ENCODE results near the gene KRTAP6-3. TPM values are rescaled to one million over a fixed set of nuclear protein-coding genes. Genes with fewer than 3 reads are reported as not detected.

KRTAP6-3 gene
- not detected in 2 replicates for total RNA-seq

GRCh38 chr21:30592140-30592539, at the start of gene KRTAP6-3:
Gene KRTAP6-3, plus strand, starts transcription at chr21:30592440. Its CDS starts 6 bp downstream, at chr21:30592446.

GRCh38 chr21:30561264-30561895, 30.9 kb upstream of the KRTAP6-3 start, which contains the start of gene KRTAP19-7:
Gene KRTAP19-7, minus strand, starts transcription at chr21:30561314. Its CDS starts 25 bp downstream, at chr21:30561289.

GRCh38 chr21:30590297-30590696, 1.9 kb upstream of the KRTAP6-3 start, which contains the start of gene KRTAP22-2:
Gene KRTAP22-2, minus strand, starts transcription at chr21:30590397.

GRCh38 chr21:30598802-30599201, 6.6 kb downstream of the KRTAP6-3 start, which contains the start of gene KRTAP6-2:
Gene KRTAP6-2, minus strand, starts transcription at chr21:30598902. Its CDS starts 28 bp downstream, at chr21:30598874.

GRCh38 chr21:30600787-30601186, 8.5 kb downstream of the KRTAP6-3 start, which contains the start of gene KRTAP22-1:
Gene KRTAP22-1, plus strand, starts transcription at chr21:30601087.

GRCh38 chr21:30613836-30614235, 21.6 kb downstream of the KRTAP6-3 start, which contains the start of gene KRTAP6-1:
Gene KRTAP6-1, minus strand, starts transcription at chr21:30613930. Its CDS starts 26 bp downstream, at chr21:30613904.

GRCh38 chr21:30616125-30616524, 23.9 kb downstream of the KRTAP6-3 start, which contains the start of gene KRTAP20-1:
Gene KRTAP20-1, plus strand, starts transcription at chr21:30616425. Its CDS starts 30 bp downstream, at chr21:30616455.

GRCh38 chr21:30620522-30620921, 28.3 kb downstream of the KRTAP6-3 start, which contains the start of gene KRTAP20-4:
Gene KRTAP20-4, plus strand, starts transcription at chr21:30620627.

GRCh38 chr21:30634906-30635305, 42.7 kb downstream of the KRTAP6-3 start, which contains the start of gene KRTAP20-2:
Gene KRTAP20-2, plus strand, starts transcription at chr21:30635206. Its CDS starts 58 bp downstream, at chr21:30635264.

GRCh38 chr21:30642564-30642963, 50.3 kb downstream of the KRTAP6-3 start, which contains the start of gene KRTAP20-3:
Gene KRTAP20-3, plus strand, starts transcription at chr21:30642864.

Other genes starting within 250 kb of the KRTAP6-3 start
- not detected in 2 replicates for gene KRTAP23-1, start 243.8 kb upstream of the KRTAP6-3 start, total RNA-seq
- not detected in 2 replicates for gene KRTAP13-2, start 220.2 kb upstream of the KRTAP6-3 start, total RNA-seq
- not detected in 2 replicates for gene KRTAP13-1, start 196.4 kb upstream of the KRTAP6-3 start, total RNA-seq
- not detected in 2 replicates for gene KRTAP13-3, start 166.5 kb upstream of the KRTAP6-3 start, total RNA-seq
- gene KRTAP13-4, start 162.2 kb upstream of the KRTAP6-3 start, total RNA-seq, result not detected in 2 replicates
- not detected in 2 replicates for gene KRTAP15-1, start 152.2 kb upstream of the KRTAP6-3 start, total RNA-seq
- not detected in 2 replicates for gene KRTAP19-1, start 112.1 kb upstream of the KRTAP6-3 start, total RNA-seq
- gene KRTAP19-2, start 105.0 kb upstream of the KRTAP6-3 start, total RNA-seq, result not detected in 2 replicates
- gene KRTAP19-3, start 100.4 kb upstream of the KRTAP6-3 start, total RNA-seq, result not detected in 2 replicates
- not detected in 2 replicates for gene KRTAP19-4, start 95.3 kb upstream of the KRTAP6-3 start, total RNA-seq
- gene KRTAP19-5, start 90.3 kb upstream of the KRTAP6-3 start, total RNA-seq, result not detected in 2 replicates
- gene KRTAP19-6, start 50.6 kb upstream of the KRTAP6-3 start, total RNA-seq, result not detected in 2 replicates
- not detected in 2 replicates for gene KRTAP19-7, start 31.1 kb upstream of the KRTAP6-3 start, total RNA-seq
- not detected in 2 replicates for gene KRTAP22-2, start 2.0 kb upstream of the KRTAP6-3 start, total RNA-seq
- not detected in 2 replicates for gene KRTAP6-2, start 6.5 kb downstream of the KRTAP6-3 start, total RNA-seq
- not detected in 2 replicates for gene KRTAP22-1, start 8.6 kb downstream of the KRTAP6-3 start, total RNA-seq
- gene KRTAP6-1, start 21.5 kb downstream of the KRTAP6-3 start, total RNA-seq, result not detected in 2 replicates
- gene KRTAP20-1, start 24.0 kb downstream of the KRTAP6-3 start, total RNA-seq, result not detected in 2 replicates
- not detected in 2 replicates for gene KRTAP20-4, start 28.2 kb downstream of the KRTAP6-3 start, total RNA-seq
- not detected in 2 replicates for gene KRTAP20-2, start 42.8 kb downstream of the KRTAP6-3 start, total RNA-seq
- gene KRTAP20-3, start 50.4 kb downstream of the KRTAP6-3 start, total RNA-seq, result not detected in 2 replicates
- gene KRTAP21-3, start 126.3 kb downstream of the KRTAP6-3 start, total RNA-seq, result not detected in 2 replicates
- not detected in 2 replicates for gene KRTAP21-2, start 154.8 kb downstream of the KRTAP6-3 start, total RNA-seq
- gene KRTAP21-1, start 163.0 kb downstream of the KRTAP6-3 start, total RNA-seq, result not detected in 2 replicates
- gene KRTAP8-1, start 220.8 kb downstream of the KRTAP6-3 start, total RNA-seq, result not detected in 2 replicates
- not detected in 2 replicates for gene KRTAP7-1, start 237.3 kb downstream of the KRTAP6-3 start, total RNA-seq